ENCODE results near the gene FHOD3.

- TF ChIP-seq CTCF (conservative IDR thresholded peaks at IDR 0.05 in 1 of 2, IDR thresholded peaks at IDR 0.05 in 1 of 2; ENCODE audit: extremely low read depth in 1 of 2, insufficient read depth in 1 of 2, low read depth in 1 of 2, low read length in 2 of 2) (no peak), EZH2 (IDR thresholded peaks at IDR 0.05; ENCODE audit: borderline replicate concordance, low read length) (no peak)
Measured at GRCh38 chr18:36490897-36491296, 193.4 kb downstream of the FHOD3 start.

Data from mammary epithelial cell (primary cell).